ENCODE measurements around the gene TBC1D25.

DNA sequence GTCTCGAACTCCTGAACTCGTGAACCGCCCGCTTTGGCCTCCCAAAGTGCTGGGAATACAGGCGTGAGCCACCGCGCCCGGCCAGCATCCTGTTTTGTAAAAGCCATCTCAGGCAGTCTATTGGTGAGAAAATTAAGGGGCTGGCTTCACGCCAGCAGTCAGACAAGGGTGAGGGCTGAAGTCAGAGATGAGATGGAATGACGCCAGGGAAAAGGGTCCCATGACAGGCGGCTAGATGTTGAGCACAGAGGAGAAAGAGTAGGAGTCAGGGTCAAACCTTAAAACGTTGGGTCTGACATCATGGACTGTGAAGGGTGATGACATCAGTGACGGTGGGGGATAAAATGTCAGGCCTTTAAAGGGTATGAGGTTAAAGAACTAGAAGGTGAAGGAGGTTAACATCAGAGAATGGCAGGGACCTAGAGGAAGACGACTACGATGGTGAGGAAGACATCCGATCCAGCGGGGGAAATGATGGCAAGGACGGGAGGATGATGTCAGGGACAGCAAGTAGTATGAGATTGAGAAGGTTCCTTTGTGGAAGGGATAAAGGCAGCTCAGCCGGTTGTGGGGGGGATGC, 34.3 kb downstream of the TBC1D25 start:
- no peak for TF ChIP-seq EZH2 (IDR thresholded peaks at IDR 0.05; ENCODE audit: borderline replicate concordance, low read length)
- TF ChIP-seq, protein P1, sequence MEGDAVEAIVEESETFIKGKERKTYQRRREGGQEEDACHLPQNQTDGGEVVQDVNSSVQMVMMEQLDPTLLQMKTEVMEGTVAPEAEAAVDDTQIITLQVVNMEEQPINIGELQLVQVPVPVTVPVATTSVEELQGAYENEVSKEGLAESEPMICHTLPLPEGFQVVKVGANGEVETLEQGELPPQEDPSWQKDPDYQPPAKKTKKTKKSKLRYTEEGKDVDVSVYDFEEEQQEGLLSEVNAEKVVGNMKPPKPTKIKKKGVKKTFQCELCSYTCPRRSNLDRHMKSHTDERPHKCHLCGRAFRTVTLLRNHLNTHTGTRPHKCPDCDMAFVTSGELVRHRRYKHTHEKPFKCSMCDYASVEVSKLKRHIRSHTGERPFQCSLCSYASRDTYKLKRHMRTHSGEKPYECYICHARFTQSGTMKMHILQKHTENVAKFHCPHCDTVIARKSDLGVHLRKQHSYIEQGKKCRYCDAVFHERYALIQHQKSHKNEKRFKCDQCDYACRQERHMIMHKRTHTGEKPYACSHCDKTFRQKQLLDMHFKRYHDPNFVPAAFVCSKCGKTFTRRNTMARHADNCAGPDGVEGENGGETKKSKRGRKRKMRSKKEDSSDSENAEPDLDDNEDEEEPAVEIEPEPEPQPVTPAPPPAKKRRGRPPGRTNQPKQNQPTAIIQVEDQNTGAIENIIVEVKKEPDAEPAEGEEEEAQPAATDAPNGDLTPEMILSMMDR (conservative IDR thresholded peaks at IDR 0.05 in 1 of 2, IDR thresholded peaks at IDR 0.05 in 1 of 2; ENCODE audit: extremely low read depth in 1 of 2, insufficient read depth in 1 of 2, low read depth in 1 of 2, low read length in 2 of 2), result no peak
